GM12878 (cell line): ENCODE results near the gene PARP4. TPM values are rescaled to one million over a fixed set of nuclear protein-coding genes. Genes with fewer than 3 reads are reported as not detected.
A peak's percentile ranks its signal among the peaks of the same experiment; 100 is the strongest.

Source experiments
- ATAC-seq: fragments of 200-7000 bp; cut with Tn5 transposase; 3 replicates; pipeline ENCODE4 v1.9.1; 2020; ENCODE audit warnings: mild to moderate bottlenecking, moderate library complexity
- BruUV-seq: library from RNA; stranded (reverse); fragments of 400-500 nt; replicated peaks from 2 replicates; lab custom pipeline; 2021; lab: Mats Ljungman, UMichigan
- CTCF ChIA-PET: fragments of 300-600 bp; sonication (Branson Sonifier 250); formaldehyde crosslinking; extraction: SDS; loops from one replicate; lab custom pipeline; 2021; ENCODE audit warnings: inconsistent platforms; lab: Yijun Ruan, JAX
- POLR2A ChIA-PET: fragments of 350-600 bp; formaldehyde crosslinking; extraction: SDS; loops from one replicate; lab custom pipeline; 2021; ENCODE audit warnings: inconsistent platforms; lab: Charles Lee
- RAD21 ChIA-PET: fragments of 300-600 bp; sonication (Branson Sonifier 250); formaldehyde crosslinking; loops from one replicate; lab custom pipeline; 2023; ENCODE audit warnings: antibody characterized with exemption; ENCODE audit not compliant: unreplicated experiment; lab: Charles Lee
- SMC1A ChIA-PET: fragments of 300-600 bp; sonication (Branson Sonifier 250); formaldehyde crosslinking; loops from one replicate; lab custom pipeline; 2023; ENCODE audit not compliant: unreplicated experiment, uncharacterized antibody; lab: Charles Lee
- DNase-seq: peaks from one replicate; pipeline ENCODE4 v3.0.0-alpha.2; 2011; ENCODE audit warnings: low read depth, low spot score
- FAIRE-seq: peaks from 3 replicates; lab custom pipeline; 2011; peaks lifted over from hg19 to GRCh38; lab: Jason Lieb, UNC
- H2AFZ ChIP-seq: 2 replicates; pipeline ENCODE4 v1.6.0; 2011; ENCODE audit warnings: low read depth, low read length, control low read depth; ENCODE audit not compliant: control insufficient read depth
- H3K27ac ChIP-seq: 2 replicates; pipeline ENCODE4 v1.5.1; 2011; ENCODE audit warnings: control low read depth; ENCODE audit not compliant: control insufficient read depth, insufficient read depth
- H3K27me3 ChIP-seq, 2 experiments: replicated peaks in 1 of 2; 2 replicates each; pipeline versions ENCODE4 v1.6.0 to v1.6.1; 2011; ENCODE audit warnings: low read length in 1 of 2; ENCODE audit not compliant: control insufficient read depth in 2 of 2, insufficient read depth in 2 of 2
- H3K36me3 ChIP-seq, 2 experiments: 2 replicates each; pipeline ENCODE4 v1.5.1; 2011; ENCODE audit warnings: low read length in 1 of 2; ENCODE audit not compliant: control insufficient read depth in 2 of 2, insufficient read depth in 2 of 2
- H3K4me1 ChIP-seq: 2 replicates; pipeline ENCODE4 v1.6.1; 2011; ENCODE audit warnings: mild to moderate bottlenecking, low read length, moderate library complexity, mixed read lengths; ENCODE audit not compliant: control insufficient read depth, insufficient read depth
- H3K4me2 ChIP-seq: 2 replicates; pipeline ENCODE4 v1.6.0; 2011; ENCODE audit warnings: control low read depth; ENCODE audit not compliant: control insufficient read depth, insufficient read depth
- H3K4me3 ChIP-seq: fragments of 200-600 bp; sonication (generic); 2 replicates; pipeline ENCODE4 v1.5.1; 2016
- H3K79me2 ChIP-seq: 2 replicates; pipeline ENCODE4 v1.6.0; 2011; ENCODE audit warnings: low read length; ENCODE audit not compliant: control insufficient read depth, insufficient read depth
- H3K9ac ChIP-seq: 2 replicates; pipeline ENCODE4 v1.8.0; 2011; ENCODE audit warnings: low read length, control low read depth, mixed read lengths; ENCODE audit not compliant: control insufficient read depth, insufficient read depth
- H3K9me3 ChIP-seq: replicated peaks from 3 replicates; pipeline ENCODE4 v1.5.1; 2011; ENCODE audit warnings: mild to moderate bottlenecking, low read length; ENCODE audit not compliant: control insufficient read depth, insufficient read depth
- H4K20me1 ChIP-seq: 2 replicates; pipeline ENCODE4 v1.6.0; 2011; ENCODE audit not compliant: control insufficient read depth, insufficient read depth
- BCLAF1 ChIP-seq: fragments of 450-650 bp; IDR thresholded peaks from 2 replicates; pipeline ENCODE4 v1.6.1; 2017; ENCODE audit warnings: antibody characterized with exemption, mild to moderate bottlenecking, moderate library complexity
- DPF2 ChIP-seq: fragments of 450-650 bp; IDR thresholded peaks from 2 replicates; pipeline ENCODE4 v1.6.1; 2017; ENCODE audit warnings: mild to moderate bottlenecking
- EZH2 ChIP-seq: IDR thresholded peaks from 2 replicates; pipeline ENCODE4 v1.6.1; 2012; ENCODE audit warnings: low read depth, mild to moderate bottlenecking, control low read depth, inconsistent platforms, low read length, borderline replicate concordance; ENCODE audit not compliant: control insufficient read depth
- FOXM1 ChIP-seq: IDR thresholded peaks from 2 replicates; pipeline ENCODE4 v1.6.1; 2012; ENCODE audit warnings: low read depth, mild to moderate bottlenecking, inconsistent platforms, low read length, moderate library complexity
- HDAC2 ChIP-seq: fragments of 200-600 bp; sonication (generic); IDR thresholded peaks from 2 replicates; pipeline ENCODE4 v1.6.1; 2017
- NKRF ChIP-seq: fragments of 450-650 bp; conservative IDR thresholded peaks from 2 replicates; pipeline ENCODE4 v1.6.1; 2017; ENCODE audit warnings: mild to moderate bottlenecking, moderate library complexity
- NR2F1 ChIP-seq: fragments of 450-650 bp; conservative IDR thresholded peaks from 2 replicates; pipeline ENCODE4 v1.6.1; 2017; ENCODE audit warnings: mild to moderate bottlenecking
- SPI1 ChIP-seq: IDR thresholded peaks from 2 replicates; pipeline ENCODE4 v1.6.1; 2011; ENCODE audit warnings: low read depth, mild to moderate bottlenecking, low read length, moderate library complexity, borderline replicate concordance; ENCODE audit not compliant: insufficient read depth
- STAT3 ChIP-seq: IDR thresholded peaks from 2 replicates; pipeline ENCODE4 v1.6.1; 2011; ENCODE audit warnings: low read depth, low read length, improper control_type of control experiment
- TBL1XR1 ChIP-seq: IDR thresholded peaks from 2 replicates; pipeline ENCODE4 v1.6.1; 2012; ENCODE audit warnings: low read depth, low read length, improper control_type of control experiment
- YY1 ChIP-seq: IDR thresholded peaks from 2 replicates; pipeline ENCODE4 v1.6.1; 2011; ENCODE audit warnings: low read depth, mild to moderate bottlenecking, low read length
- ZNF24 ChIP-seq: fragments of 450-650 bp; IDR thresholded peaks from 2 replicates; pipeline ENCODE4 v1.6.1; 2017; ENCODE audit warnings: antibody characterized with exemption, mild to moderate bottlenecking
- ZSCAN29 ChIP-seq: fragments of 450-650 bp; IDR thresholded peaks from 2 replicates; pipeline ENCODE4 v1.6.1; 2017; ENCODE audit warnings: mild to moderate bottlenecking, moderate library complexity
- WGBS: methylation state at CpG from one replicate; pipeline ENCODE4 v1.1.6; 2016; ENCODE audit warnings: low lambda C conversion rate; ENCODE audit not compliant: insufficient replicate concordance, insufficient coverage; ENCODE audit errors: missing lambda C conversion rate; 5-methylcytosine and 5-hydroxymethylcytosine counted together
- in situ Hi-C: fragments of 300-500 bp; cut with MboI; formaldehyde crosslinking; loops from 9 replicates; pipeline ENCODE4 v1.14.3; 2018; ENCODE audit warnings: mixed read lengths
- intact Hi-C: fragments of 100-400 bp; cut with micrococcal nuclease; formaldehyde crosslinking; loops from one replicate; pipeline ENCODE4 v1.14.2; 2022; ENCODE audit not compliant: unreplicated experiment
- polyA plus RNA-seq, 11 experiments: library from polyadenylated mRNA; depleted of rRNA in 4 of 11; unstranded in 6 of 11; stranded (reverse) in 5 of 11; fragments of >200 nt; fragmentation: Nextera tagmentation in 4 of 11; fragmentation: Illumina TruSeq in 1 of 11; extraction: Ambion mirVana in 4 of 11; extraction: Trizol in 1 of 11; gene quantifications; 1 replicate in 1 of 11; 2 replicates in 10 of 11; pipeline versions ENCODE4 v1.2.1 to v1.2.3, GENCODE V29; 2011 to 2016; ENCODE audit warnings: inconsistent platforms in 2 of 11, missing spikeins in 2 of 11, low read depth in 1 of 11
- total RNA-seq, 4 experiments: library from RNA; depleted of rRNA in 3 of 4; stranded (reverse); fragments of >200 nt in 3 of 4; fragmentation: Illumina TruSeq in 1 of 4; extraction: Trizol in 1 of 4; gene quantifications; 2 replicates each; pipeline versions ENCODE4 v1.2.1 to v1.2.3, GENCODE V29; 2013 to 2021

PARP4 gene
- total and polyA plus RNA-seq, 10 of the 15 experiments (the other 5 are each of a cell fraction or from before 2014, with no cell fraction given) = 12.8 to 52.6 (median 46.1) TPM

DNA sequence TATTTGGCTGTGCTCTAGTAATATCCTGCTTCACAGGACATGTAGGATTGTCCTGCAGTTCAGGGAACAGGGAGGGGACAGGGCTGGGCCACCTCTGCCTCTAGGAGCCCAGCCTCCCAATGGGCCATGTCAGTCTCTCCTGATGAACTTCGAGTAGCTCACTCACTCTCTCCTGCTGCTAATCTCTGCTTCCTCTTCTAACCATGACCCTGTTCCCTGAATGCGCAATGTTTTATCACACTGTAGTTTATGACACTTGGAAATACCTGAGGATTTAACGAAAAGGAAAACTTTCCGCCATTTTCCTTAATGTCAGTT lies 9.2 kb downstream of the PARP4 start:
- FAIRE-seq (no peak), ATAC-seq (no peak), DNase-seq (no peak)
- Histone ChIP-seq H3K9ac (no peak overlapping the region), H3K27me3 (no peaks in the 10 kb centered on the region), H3K27ac (no peak overlapping the region), H3K4me3 (no peak overlapping the region), H3K36me3 (peaks cover 3 to 23% of the 10 kb centered on the region in 2 experiments), H3K4me2 (no peak overlapping the region), H3K79me2 (peaks cover 21% of the 10 kb centered on the region), H3K4me1 (no peaks in the 10 kb centered on the region), H2AFZ (no peak overlapping the region), H3K9me3 (no peaks in the 10 kb centered on the region; the same call in 2 of the 3 replicates), H4K20me1 (no peaks in the 10 kb centered on the region)
- ChIA-PET POLR2A (no interaction called here), SMC1A (no interaction called here), CTCF (no interaction called here), RAD21 (no interaction called here)
- intact Hi-C loops (no loop called here), in situ Hi-C loops (no loop called here)
- no TSS peak for BruUV-seq
- WGBS = 88% methylated on average over 4 of the region's 4 CpGs
- TF ChIP-seq ZSCAN29 = no peak
- TF ChIP-seq FOXM1 = no peak

DNA sequence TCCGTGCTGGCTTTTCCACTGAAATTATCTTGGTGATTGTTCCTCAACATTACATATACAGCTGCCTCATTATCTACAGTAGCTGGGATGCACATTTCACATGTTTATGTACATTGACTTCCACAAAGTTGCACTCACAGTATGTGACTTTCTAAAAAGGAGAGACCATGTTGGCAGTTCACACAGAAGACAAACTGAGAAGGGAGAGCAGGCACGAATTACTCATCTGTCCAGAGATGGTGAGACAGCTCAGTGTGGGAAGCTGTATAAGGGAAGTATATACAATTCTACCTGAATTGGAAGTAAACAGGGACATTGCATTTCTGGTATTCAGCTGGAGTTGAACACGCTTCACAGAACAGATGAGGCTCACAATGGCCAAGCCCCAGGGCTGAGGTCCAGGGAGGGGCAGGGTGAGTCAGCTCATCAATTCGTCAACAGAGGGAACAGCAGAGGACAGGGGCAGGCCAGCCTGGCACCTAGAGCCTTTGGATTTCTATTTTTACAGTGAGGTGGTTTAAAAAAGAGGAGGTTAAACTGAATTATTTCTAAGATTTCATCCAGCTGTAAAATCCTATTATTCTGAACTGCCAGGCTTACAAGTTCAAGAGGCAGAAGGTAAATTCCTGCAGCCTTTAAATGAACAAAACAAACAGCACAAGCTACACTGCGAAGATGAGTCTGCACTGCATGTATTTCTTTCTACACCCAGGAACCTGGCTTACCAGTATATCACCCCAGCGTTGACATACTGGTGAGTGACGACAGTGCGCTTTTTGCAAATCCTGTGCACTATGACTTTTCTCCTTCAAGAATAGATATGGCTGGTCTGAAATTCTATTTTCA lies 9.8 kb downstream of the PARP4 start:
- ChIA-PET CTCF (no interaction called here), RAD21 (no interaction called here), POLR2A (no interaction called here), SMC1A (no interaction called here)
- no peak overlapping the region for H3K4me3 ChIP-seq
- no peaks in the 10 kb centered on the region for H3K27me3 ChIP-seq
- H2AFZ ChIP-seq = no peak overlapping the region
- H3K36me3 ChIP-seq = peaks cover 6 to 21% of the 10 kb centered on the region in 2 experiments
- in situ Hi-C loops = no loop called here
- no peak for DNase-seq
- no peaks in the 10 kb centered on the region; the same call in 2 of the 3 replicates for H3K9me3 ChIP-seq
- no peak overlapping the region for H3K9ac ChIP-seq
- H3K4me1 ChIP-seq = no peaks in the 10 kb centered on the region
- no peak overlapping the region for H3K27ac ChIP-seq
- BruUV-seq = TSS peak; percentile 27
- intact Hi-C loops = no loop called here
- ATAC-seq = no peak
- FAIRE-seq = no peak
- H3K4me2 ChIP-seq = no peak overlapping the region
- peaks cover 16% of the 10 kb centered on the region for H3K79me2 ChIP-seq
- H4K20me1 ChIP-seq = no peaks in the 10 kb centered on the region
- 96% methylated on average over 8 of the region's 8 CpGs for WGBS
- TF ChIP-seq ZNF24 (no peak), YY1 (no peak), NKRF (no peak), SPI1 (no peak), HDAC2 (no peak), BCLAF1 (no peak), EZH2 (no peak), STAT3 (no peak), TBL1XR1 (no peak), NR2F1 (no peak), DPF2 (no peak)
